ENCODE results near the gene PSMC1.

GRCh38 chr14:90277581-90278198 lies 21.3 kb downstream of the PSMC1 start:
- TF ChIP-seq CTCF (IDR thresholded peaks at IDR 0.05), result no peak
- TF ChIP-seq POLR2A (IDR thresholded peaks at IDR 0.05), result no peak
